ENCODE data around the gene ACTL7A.
"Not testable (repeated sequence)": the region's sequence is repeated elsewhere in the genome, so short reads cannot be mapped to it uniquely, and the experiment has no call there.

ACTL7A gene, protein sequence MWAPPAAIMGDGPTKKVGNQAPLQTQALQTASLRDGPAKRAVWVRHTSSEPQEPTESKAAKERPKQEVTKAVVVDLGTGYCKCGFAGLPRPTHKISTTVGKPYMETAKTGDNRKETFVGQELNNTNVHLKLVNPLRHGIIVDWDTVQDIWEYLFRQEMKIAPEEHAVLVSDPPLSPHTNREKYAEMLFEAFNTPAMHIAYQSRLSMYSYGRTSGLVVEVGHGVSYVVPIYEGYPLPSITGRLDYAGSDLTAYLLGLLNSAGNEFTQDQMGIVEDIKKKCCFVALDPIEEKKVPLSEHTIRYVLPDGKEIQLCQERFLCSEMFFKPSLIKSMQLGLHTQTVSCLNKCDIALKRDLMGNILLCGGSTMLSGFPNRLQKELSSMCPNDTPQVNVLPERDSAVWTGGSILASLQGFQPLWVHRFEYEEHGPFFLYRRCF

GRCh38 chr9:108861997-108862396, at the start of gene ACTL7A:
Gene ACTL7A (plus strand): TSS chr9:108862266. CDS start chr9:108862323, 57 bp downstream.
- no peak for DNase-seq

DNA sequence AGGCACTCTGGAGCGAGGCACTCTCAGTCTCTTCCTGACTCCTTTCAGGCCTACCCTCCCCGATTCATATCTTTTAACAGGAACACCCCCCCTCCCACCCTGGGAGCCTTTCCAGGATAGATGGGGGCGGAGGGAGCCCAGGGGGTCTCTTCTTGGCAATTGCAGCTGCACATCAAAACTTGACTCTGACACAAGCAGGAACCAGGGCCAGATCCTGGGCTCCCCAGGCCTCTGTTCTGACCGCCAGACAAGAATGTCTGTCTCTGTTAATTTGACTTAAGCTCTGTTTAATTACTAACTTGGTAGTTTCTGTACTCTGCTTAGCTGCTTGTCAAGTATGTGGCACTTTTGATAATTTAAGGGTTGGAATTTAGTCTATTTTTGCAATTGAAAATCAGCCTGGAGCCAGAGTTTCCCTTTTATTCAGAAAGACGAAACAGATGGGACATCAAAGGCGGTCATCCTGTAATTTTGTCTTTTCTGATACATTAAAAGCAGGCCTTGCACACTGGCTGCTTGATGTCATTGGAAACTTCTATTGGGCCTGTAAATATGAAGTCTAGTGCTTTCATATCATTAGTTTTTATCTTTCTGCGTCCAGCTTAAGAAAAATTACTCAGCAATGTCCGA, 49.6 kb upstream of the ACTL7A start:
- no peak for DNase-seq

DNA sequence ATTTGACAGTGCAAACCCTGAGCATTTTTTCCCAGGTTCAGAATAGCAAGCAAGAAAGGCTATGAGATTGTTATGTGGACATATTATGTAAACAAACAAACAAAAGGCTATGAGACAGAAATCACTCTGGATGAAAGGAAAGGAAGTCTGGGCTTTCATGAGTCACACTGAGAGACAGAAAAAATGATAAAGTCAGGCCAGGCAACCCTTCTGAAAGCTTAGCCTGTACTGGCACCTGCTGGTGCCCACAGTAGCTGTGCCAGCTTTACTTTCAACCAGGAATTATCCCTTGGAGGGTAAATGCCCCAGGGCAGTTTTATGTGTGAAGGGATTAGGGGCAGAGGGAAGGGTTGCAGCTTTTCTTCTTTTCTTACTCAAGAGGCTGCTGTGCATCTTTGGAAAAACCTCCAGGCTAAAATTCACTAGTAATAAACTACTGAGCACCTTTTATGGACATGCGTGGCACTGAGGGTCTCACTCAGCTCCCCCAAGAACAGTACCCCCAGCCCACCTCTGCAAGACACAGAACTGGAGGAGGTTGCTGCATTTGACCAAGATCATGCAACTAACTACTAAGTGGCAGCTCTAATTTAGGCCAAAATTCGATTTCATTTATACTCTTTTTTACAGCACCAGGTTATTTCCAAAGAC, 48.0 kb upstream of the ACTL7A start:
- DNase-seq, result peak; percentile 22

DNA sequence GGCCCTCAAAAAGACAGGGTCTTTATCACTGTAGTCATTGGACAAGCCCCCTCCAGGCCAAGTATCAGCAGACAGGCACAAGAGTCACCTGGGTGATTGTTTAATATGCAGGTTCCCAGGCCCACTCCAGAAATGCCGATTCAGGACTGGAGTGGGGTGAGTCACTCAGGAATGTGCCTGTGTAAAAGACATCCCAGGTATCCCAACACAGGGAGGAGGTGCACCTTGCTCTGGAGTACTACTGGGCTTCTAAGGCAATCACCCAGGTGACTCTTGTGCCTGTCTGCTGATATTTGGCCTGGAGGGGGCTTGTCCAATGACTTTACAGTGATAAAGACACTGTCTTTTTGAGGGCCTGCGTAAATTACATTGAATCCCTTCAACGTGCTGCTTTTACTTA, 46.9 kb upstream of the ACTL7A start:
- DNase-seq, result no peak

- no peak for DNase-seq
Measured at GRCh38 chr9:108816037-108816436, 46.0 kb upstream of the ACTL7A start.

GRCh38 chr9:108823829-108824228, 38.2 kb upstream of the ACTL7A start:
- no peak for DNase-seq

- DNase-seq, result no peak
Measured at GRCh38 chr9:108830272-108830671, 31.8 kb upstream of the ACTL7A start.

GRCh38 chr9:108831496-108832178, 30.4 kb upstream of the ACTL7A start:
- DNase-seq, result no peak

DNA sequence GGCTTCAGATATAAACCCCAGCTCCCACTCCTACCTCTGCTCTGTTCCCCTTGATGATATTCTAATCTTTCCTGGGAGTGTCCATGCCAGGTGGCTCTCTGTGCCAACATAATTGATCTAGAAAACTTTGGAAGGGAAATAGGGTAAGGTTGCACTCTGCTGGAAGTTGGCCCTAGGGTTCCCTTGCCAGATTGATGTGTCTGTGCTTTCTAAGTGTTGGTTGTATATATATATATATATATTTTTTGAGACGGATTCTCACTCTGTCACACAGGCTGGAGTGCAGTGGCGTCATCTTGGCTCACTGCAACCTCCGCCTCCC, 29.9 kb upstream of the ACTL7A start:
- no peak for DNase-seq

DNA sequence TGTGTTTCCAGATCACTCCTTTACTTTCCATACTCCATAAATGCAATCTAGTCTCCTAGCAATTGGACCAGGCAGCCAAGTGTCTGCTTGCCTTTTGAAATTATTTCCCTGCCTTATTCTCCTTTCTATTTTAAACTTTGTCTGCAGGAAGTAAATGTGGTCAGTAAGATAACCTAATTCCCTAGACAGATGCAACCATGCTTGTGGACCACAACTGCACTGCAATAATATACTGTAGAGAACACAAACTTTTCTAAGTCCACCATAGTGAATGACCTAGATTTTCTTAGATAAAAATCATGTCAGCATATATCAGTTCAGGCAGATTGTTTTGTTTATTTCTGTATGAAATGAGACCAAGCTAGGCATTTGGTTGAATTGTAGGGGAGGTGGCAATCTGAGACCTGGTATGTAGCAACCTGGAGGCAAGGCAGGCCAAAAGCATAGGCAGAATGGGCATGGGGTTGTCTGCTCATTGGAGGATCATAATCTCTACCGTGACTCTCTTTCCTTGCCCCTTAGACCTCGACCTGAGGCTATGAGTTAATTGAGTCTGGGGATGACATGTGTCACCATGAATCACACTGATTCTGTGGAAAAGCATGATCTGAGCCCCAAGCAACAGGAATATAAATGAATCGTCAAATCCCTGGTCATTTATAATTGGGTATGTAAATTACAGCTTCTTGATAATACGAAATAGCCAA, 27.0 kb upstream of the ACTL7A start:
- DNase-seq, result no peak

GRCh38 chr9:108835831-108836230, 26.2 kb upstream of the ACTL7A start:
- no peak for DNase-seq

- DNase-seq, result no peak
Measured at GRCh38 chr9:108836319-108836718, 25.7 kb upstream of the ACTL7A start.

- no peak for DNase-seq
Measured at GRCh38 chr9:108836781-108837180, 25.3 kb upstream of the ACTL7A start.

DNA sequence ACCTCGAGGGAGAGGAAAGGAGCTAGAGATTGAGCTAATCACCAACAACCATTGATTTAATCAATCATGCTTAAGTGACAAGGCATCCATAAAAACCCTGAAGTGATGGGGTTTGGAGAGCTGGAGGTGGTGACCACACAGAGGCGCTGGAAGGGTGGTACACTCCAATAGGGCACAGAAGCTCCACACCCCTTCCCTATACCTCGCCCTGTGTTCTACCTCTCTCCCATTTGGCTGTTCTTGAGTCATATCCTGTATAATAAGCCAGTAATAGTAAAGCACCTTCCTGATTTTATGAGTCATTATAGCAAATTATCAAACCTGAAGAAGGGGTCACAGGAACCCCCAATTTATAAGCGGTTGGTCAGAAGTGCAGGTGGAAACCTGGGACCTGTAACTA, 24.5 kb upstream of the ACTL7A start:
- DNase-seq, result no peak

GRCh38 chr9:108838017-108838416, 24.0 kb upstream of the ACTL7A start:
- no peak for DNase-seq

- DNase-seq, result not testable (repeated sequence)
Measured at GRCh38 chr9:108839561-108839960, 22.5 kb upstream of the ACTL7A start.

- no peak for DNase-seq
Measured at GRCh38 chr9:108842610-108843295, 19.3 kb upstream of the ACTL7A start.

DNA sequence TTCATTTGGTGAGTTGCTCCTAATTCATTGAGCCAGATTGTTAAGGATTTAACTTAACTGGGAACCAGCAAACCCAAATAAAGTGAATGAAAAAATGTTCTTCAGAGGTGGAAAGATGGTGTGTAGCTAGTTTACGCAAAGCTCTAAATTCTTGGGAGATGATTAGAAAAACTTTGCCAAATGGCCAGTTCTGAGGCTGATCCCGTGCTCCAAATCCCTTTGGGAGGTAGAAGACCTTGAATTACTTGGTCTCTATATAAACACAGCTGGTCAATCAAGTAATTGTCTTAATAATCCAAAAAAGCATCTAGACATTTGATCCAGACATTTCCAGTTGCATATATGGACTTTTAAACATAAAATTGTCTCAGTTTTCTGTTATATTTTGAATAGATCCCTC, 17.7 kb upstream of the ACTL7A start:
- no peak for DNase-seq

- DNase-seq, result no peak
Measured at GRCh38 chr9:108844856-108845255, 17.2 kb upstream of the ACTL7A start.

DNA sequence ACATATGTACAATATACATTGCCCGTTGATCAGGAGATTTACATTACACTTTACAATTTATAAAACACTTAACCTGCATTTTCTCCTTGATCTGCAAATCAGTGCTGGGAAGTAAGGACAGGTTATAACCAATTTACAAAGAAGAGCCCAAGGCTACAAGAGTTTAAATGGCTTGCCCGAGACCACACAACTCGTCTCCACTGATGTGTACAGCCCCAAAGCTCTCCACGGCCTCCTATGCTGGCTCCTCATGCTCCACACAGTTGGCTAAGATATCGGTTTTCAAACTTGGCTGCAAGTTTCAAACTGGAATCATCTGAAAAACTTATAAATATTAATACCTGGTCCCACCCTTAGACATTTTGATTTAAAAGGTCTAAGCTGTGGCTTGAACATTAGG, 16.6 kb upstream of the ACTL7A start:
- no peak for DNase-seq

- DNase-seq, result no peak
Measured at GRCh38 chr9:108845947-108846346, 16.1 kb upstream of the ACTL7A start.

GRCh38 chr9:108848296-108848695, 13.8 kb upstream of the ACTL7A start:
- DNase-seq, result not testable (repeated sequence)
